GM21723 (cell line): Measurements from ENCODE around the gene ABCD4.
"Not testable (repeated sequence)": the region's sequence is repeated elsewhere in the genome, so short reads cannot be mapped to it uniquely, and the experiment has no call there.

Experiments
- ATAC-seq: cut with Tn5 transposase; IDR thresholded peaks from one replicate; pipeline ENCODE4 v1.9.1; 2021; ENCODE audit warnings: mild to moderate bottlenecking, moderate library complexity; ENCODE audit not compliant: unreplicated experiment

Gene ABCD4

DNA sequence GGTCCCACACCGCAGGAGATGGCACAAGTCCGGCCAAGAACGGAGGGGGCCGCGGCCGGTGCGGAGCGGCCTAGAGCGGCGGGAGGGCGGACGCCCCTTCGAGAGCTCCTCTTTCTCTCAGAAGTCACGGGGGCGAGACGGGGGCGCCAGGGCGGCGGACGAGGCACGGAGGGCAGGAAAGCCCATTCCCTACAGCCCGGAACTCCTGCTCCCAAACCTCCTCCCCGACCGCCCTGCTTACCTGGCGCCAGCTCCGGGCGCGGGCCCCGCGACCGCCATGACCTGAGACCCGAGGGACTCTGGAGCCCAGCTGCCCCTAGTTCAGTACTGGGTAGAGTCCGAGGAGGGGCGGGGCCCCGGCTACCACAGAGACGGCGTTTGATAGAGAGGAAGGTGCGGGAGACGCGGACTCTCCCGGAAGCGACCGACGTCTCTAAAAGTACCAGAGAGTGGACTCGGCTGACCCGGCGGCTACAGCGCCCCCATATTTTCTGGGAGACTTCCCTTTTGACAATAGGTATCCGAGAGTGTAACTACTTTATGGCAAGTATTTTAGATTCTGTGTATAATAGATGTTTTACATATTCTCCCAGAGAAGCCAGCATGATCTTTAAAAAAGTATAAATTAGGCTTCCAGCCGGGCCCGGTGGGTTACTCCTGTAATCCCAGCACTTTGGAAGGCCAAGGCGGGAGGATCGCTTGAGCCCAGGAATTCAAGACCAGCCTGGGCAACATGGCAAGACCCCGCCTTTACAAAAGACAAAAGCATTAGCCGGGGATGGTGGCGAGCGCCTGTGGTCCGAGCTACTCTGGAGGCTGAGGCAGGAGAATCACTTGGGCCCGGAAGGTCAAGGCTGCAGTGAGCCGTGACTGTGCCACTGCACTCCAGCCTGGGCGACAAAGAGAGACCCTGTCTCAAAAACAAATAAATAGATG lies at the start of gene ABCD4:
TSS of gene ABCD4 (minus strand) at position 301 of the 936 bp plus-strand sequence. CDS start at position 279, 22 bp downstream.
- peak; percentile 97 for ATAC-seq

GRCh38 chr14:74350928-74351323 lies 48.2 kb upstream of the ABCD4 start:
- ATAC-seq, result no peak

DNA sequence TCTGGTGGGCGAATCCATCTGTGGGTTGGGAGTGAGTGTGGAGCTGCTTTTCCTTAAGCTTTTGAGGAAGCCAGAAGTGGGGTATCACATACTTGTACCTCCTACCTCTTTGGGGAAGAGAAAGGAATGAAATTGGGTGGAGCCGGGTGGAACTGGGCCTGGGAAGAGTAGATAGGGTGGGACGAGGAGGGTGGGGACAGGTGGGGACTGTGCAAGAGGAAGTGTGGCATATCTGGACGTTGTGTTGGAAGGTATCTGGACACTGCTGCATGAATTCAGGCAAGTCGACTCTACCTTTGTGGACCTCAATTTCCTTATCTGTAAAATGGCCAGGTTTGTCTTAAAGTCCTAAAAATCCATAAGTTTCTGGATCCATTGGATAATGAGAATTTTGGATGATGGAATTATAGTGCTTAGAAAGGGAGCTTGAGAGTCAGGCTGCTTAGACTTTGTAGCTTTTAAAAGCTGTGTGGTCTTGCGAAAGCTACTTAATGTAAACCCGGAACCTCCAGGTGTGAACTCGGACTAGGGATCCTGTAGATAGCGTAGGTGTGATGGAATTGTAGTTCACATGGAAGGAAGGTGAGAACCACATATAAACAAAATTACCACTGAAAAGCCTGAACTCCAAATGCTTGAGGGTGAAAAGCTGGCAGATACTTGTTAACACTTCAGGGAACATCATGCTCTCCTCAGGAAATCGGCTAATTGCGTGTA lies 47.6 kb upstream of the ABCD4 start:
- ATAC-seq, result no peak

DNA sequence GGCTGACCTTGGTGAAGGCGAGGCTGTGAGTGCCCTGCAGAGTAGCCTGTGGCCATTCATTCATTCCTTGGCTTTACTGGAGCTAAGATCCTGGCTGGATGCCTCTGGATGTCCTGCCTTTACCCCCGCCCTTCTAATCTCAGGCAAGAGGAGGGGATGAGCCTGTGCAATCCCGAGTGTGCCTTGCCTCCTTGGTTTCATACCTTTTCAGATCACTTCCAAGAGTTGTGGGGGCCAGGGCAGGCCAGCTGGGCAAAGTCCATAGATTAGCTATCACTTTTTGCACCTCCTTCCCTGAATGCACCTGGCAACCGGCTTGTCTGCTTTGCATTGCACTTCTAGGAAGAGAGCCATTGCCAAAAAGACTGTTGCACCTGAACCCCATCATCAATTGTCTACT lies 47.0 kb upstream of the ABCD4 start:
- no peak for ATAC-seq

DNA sequence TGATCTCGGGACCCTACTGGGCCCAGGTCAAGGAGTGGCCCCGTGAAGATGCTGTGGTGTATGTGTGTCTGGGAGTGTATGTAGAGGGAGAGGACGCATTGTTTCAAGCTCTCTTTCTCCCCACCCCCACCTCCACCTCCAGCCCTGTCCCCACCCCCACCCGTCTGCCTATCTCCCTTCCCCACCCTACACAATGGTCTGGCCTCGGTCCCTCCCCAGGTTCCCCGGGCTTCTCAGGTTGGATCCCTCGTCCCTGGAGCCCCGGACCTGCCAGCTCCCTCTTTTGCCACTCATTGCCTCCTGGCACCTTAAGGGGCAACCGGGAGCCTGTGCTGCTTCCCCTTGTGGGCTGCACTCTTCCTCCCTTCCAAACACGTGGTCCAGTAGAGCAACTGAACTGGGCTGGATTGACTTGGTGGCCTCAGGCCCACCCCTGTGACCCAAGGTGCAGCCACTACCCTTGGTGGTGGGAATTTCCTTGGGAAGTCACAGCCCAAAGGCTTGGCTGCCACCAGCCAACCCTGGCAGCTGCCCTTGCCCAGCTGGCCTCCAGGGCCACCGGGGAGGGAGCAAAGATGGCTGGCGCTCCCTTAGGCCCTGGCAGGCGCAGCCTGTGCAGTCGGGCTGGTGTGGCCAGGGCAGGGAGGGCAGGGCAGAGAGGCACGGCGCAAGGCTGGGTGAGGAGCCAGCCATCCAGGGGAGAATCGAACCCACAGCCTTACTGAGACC lies 46.2 kb upstream of the ABCD4 start:
- ATAC-seq, result no peak

DNA sequence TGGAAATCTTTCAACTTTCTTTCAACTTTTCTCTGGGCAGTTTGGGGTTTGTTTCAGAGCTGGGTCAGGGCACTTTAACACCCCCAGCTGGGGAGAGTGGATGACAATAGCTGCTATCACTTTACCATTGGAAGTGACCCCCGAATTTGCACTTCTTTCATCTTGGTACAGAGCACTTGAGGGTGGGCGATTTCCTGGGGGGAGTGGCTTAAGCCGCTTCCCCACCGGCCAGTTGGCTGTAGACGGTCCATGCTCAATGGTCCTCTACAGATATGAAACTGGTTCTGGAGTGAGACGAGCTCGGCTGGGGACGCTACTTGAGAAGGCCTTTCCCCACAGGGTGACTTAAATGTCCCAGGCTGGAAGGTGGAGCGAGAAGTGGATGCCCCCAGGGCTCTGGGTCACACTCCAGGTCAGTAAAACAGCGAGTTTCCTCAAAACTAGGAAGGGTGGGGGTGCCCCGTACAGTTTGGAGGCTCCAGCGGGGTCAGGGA lies 45.6 kb upstream of the ABCD4 start, which contains the start of gene VRTN:
TSS of gene VRTN (plus strand) at position 231 of the 494 bp plus-strand sequence. CDS start 8,313 bp downstream, outside the sequence.
- no peak for ATAC-seq

DNA sequence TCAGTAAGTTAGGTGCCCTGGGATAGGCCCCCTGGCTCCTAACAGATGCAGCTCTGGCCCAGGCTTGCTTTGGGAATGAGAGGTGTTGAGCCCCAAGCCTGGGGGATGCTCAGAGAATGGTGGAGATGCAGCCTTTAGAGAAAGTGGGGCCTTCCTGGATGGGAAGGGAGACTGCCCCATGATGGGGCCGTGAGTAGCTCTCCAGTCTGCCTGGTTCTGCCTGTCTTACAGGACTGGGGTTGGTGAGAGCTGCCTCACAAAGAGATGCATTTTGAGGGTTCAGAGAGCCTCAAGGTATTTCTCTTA lies 45.0 kb upstream of the ABCD4 start:
- no peak for ATAC-seq

GRCh38 chr14:74347097-74347794 lies 44.5 kb upstream of the ABCD4 start:
- no peak for ATAC-seq

DNA sequence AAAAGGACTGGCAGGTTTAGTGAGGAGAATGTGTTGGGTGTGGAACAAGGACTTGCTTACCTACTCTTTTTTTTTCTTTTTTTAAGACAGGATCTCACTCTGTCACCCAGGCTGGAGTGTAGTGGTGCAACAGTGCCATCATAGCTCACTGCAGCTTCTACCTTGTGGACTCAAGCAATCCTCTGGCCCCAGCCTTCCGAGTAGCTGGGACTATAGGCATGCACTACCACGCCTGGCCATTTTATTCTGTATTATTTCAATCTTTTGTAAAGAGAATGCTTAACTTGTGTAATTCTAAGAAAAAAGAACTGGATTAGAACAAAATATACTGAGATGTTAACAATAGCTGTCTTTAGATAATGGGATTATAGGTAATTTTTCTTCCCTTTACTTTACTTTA lies 43.6 kb upstream of the ABCD4 start:
- no peak for ATAC-seq

GRCh38 chr14:74333909-74334308 lies 31.2 kb upstream of the ABCD4 start:
- ATAC-seq, result no peak

- ATAC-seq, result not testable (repeated sequence)
These were observed 27.3 kb upstream of the ABCD4 start for GRCh38 chr14:74329950-74330552.

DNA sequence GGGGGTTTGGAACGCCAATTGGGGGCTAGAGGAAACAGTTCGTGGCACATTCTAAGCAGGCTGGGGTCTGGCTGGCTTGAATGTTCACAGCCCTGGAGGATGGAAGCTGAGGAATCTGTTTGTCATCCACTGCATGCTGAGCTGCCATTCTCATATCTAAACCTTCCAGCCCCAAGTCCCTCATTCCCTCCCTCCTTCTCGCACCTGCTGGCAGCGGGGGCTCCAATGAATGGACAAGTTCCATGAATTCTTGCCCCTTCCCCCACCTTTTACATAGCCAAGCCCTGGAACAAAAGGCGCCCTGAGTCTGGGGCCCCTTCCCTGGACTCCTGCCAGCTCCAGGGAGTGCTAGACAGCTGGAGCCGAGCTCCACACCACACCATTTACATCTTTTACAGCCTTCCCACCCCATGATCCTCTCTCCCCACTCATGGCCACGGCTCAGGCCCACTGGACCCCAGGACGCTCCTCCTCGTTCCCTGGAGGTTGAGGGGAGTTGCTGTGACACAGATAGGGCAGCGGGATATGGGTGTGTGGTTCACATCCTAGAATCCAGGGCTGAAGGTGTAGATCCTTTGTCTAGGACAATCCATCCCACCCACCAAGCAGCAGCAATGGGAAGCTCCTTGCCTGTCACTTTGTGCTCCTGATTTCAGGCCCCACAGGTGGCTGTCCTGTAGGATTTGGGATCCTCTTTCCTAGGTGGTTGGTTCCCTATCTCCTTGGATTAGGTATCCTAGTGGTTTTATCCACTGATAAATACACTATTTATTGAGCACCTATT lies 23.8 kb upstream of the ABCD4 start:
- no peak for ATAC-seq

DNA sequence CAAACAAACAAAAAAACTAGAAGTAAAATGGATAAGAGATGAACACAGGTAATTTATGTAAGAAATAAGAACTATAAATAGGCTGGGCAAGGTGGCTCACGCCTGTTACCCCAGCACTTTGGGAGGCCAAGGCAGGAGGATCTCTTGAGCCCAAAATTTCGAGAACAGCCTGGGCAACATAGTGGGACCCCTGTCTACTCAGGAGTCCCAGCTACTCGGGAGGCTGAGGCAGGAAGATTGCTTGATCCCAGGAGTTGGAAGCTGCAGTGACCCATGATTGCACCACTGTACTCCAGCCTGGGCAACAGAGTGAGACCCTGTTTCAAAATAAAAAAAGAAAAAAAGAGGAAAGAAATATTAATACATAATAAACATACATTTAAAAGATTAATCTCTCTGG lies 22.7 kb upstream of the ABCD4 start:
- no peak for ATAC-seq

GRCh38 chr14:74324931-74325361 lies 22.2 kb upstream of the ABCD4 start:
- no peak for ATAC-seq

GRCh38 chr14:74314576-74314975 lies 11.8 kb upstream of the ABCD4 start:
- no peak for ATAC-seq

- ATAC-seq, result no peak
These were observed 10.9 kb upstream of the ABCD4 start for GRCh38 chr14:74313601-74314000.

- no peak for ATAC-seq
These were observed 9.4 kb upstream of the ABCD4 start for GRCh38 chr14:74312161-74312560.

- ATAC-seq, result no peak
These were observed 6.6 kb upstream of the ABCD4 start for GRCh38 chr14:74309125-74310022.
